Small intestine (tissue), 7 donors: ENCODE results near the gene TNFSF12. TPM values are rescaled to one million over a fixed set of nuclear protein-coding genes. Genes with fewer than 3 reads are reported as not detected.

ENCODE experiments used
- DNase-seq, 2 donors: peaks; one replicate each; pipeline versions ENCODE4 v3.0.0 to v3.0.0-alpha.2; 2013
- FAIRE-seq: peaks from 2 replicates; lab custom pipeline; 2012; peaks lifted over from hg19 to GRCh38; lab: Jason Lieb, UNC
- H3K27ac ChIP-seq, 3 donors: one replicate each; pipeline ENCODE4 v1.5.1; 2013; ENCODE audit warnings: low read length in 2 of 3, mild to moderate bottlenecking in 2 of 3, control low read depth in 1 of 3, inconsistent platforms in 1 of 3, low read depth in 1 of 3, moderate library complexity in 1 of 3
- H3K27me3 ChIP-seq, 3 donors: one replicate each; pipeline ENCODE4 v1.6.1; 2013; ENCODE audit warnings: low read length in 3 of 3, inconsistent platforms in 1 of 3; ENCODE audit not compliant: control insufficient read depth in 3 of 3, insufficient read depth in 3 of 3
- H3K36me3 ChIP-seq, 3 donors: one replicate each; pipeline ENCODE4 v1.6.1; 2013; ENCODE audit warnings: low read length in 3 of 3, inconsistent platforms in 1 of 3, low read depth in 1 of 3, mild to moderate bottlenecking in 1 of 3, moderate library complexity in 1 of 3; ENCODE audit not compliant: control insufficient read depth in 3 of 3, insufficient read depth in 2 of 3
- H3K4me1 ChIP-seq, 3 donors: one replicate each; pipeline ENCODE4 v1.6.1; 2013; ENCODE audit warnings: low read length in 2 of 3, inconsistent platforms in 1 of 3, low read depth in 1 of 3, mild to moderate bottlenecking in 1 of 3, moderate library complexity in 1 of 3; ENCODE audit not compliant: control insufficient read depth in 3 of 3, insufficient read depth in 2 of 3
- H3K4me3 ChIP-seq, 3 donors: one replicate each; pipeline ENCODE4 v1.5.1; 2013; ENCODE audit warnings: low read length in 3 of 3, control low read depth in 1 of 3, inconsistent platforms in 1 of 3, low read depth in 1 of 3, mild to moderate bottlenecking in 1 of 3, moderate library complexity in 1 of 3
- H3K9me3 ChIP-seq, 2 donors: one replicate each; pipeline ENCODE4 v1.6.1; 2013; ENCODE audit warnings: low read depth in 1 of 2, low read length in 1 of 2; ENCODE audit not compliant: control insufficient read depth in 2 of 2, insufficient read depth in 1 of 2
- WGBS, 3 donors: extraction: QIAGEN DNeasy Blood & Tissue Kit; methylation state at CpG; one replicate each; pipeline ENCODE4 v1.1.7; 2013; 5-methylcytosine and 5-hydroxymethylcytosine counted together
- polyA plus RNA-seq, 4 donors: library from polyadenylated mRNA; stranded (reverse) in 3 of 4; unstranded in 1 of 4; fragments of 200-250 nt in 3 of 4; fragments of 120-200 nt in 1 of 4; gene quantifications; one replicate each; pipeline versions ENCODE4 v1.2.1 to v1.2.3, GENCODE V29; 2013
- donor health status: healthy with polysubstance abuse.
- donor health status: control.
- donor health status: control.
- donor health status: Bipolar disorder and iron deficiency.
- donor health status: healthy.

TNFSF12 gene
- polyA plus RNA-seq, 4 donors: 8.1 to 31.1 (median 22.1) TPM

GRCh38 chr17:7563115-7563869 is 14.4 kb downstream of the TNFSF12 start:
- Histone ChIP-seq H3K4me3 (peak overlapping the region in 1 of 3 donors; percentile 85), H3K36me3 (peaks cover 4 to 59% (median 16%) of the 10 kb centered on the region in 3 donors), H3K4me1 (peaks cover 0 to 44% (median 5%) of the 10 kb centered on the region in 3 donors), H3K27ac (no peak overlapping the region), H3K27me3 (no peaks in the 10 kb centered on the region), H3K9me3 (no peaks in the 10 kb centered on the region)
- FAIRE-seq (no peak), DNase-seq (no peak)
- WGBS, 3 donors: 84 to 89% (median 84%) methylated on average over 19 to 30 of the region's 30 CpGs

GRCh38 chr17:7569571-7569970 is 20.7 kb downstream of the TNFSF12 start:
- FAIRE-seq: no peak
- Histone ChIP-seq H3K9me3 (no peaks in the 10 kb centered on the region), H3K4me1 (peaks cover 0 to 9% (median 0%) of the 10 kb centered on the region in 3 donors), H3K27me3 (no peaks in the 10 kb centered on the region), H3K4me3 (no peak overlapping the region), H3K36me3 (peaks cover 7 to 74% (median 13%) of the 10 kb centered on the region in 3 donors), H3K27ac (no peak overlapping the region)
- DNase-seq: no peak
- 85 to 86% (median 85%) methylated on average over 5 of the region's 5 CpGs for WGBS, 3 donors

DNA sequence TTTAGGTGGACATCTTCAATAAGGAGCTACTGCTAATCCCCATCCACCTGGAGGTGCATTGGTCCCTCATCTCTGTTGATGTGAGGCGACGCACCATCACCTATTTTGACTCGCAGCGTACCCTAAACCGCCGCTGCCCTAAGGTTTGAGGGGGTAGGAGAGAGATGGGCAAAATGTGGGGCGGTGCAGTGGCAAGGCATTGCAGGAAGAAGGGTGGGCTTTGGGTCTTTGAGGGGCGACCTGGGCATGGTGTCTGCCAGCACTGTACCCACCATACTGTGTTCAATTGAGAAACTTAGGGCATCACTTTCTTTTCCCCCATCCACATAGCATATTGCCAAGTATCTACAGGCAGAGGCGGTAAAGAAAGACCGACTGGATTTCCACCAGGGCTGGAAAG is 21.5 kb downstream of the TNFSF12 start:
- peaks cover 3 to 74% (median 6%) of the 10 kb centered on the region in 3 donors for H3K36me3 ChIP-seq
- H3K27me3 ChIP-seq: no peaks in the 10 kb centered on the region
- peaks cover 0 to 16% (median 2%) of the 10 kb centered on the region in 3 donors for H3K4me1 ChIP-seq
- DNase-seq: no peak
- H3K27ac ChIP-seq: no peak overlapping the region
- FAIRE-seq: no peak
- H3K4me3 ChIP-seq: no peak overlapping the region
- 96 to 97% (median 97%) methylated on average over 10 of the region's 10 CpGs for WGBS, 3 donors
- no peaks in the 10 kb centered on the region for H3K9me3 ChIP-seq

GRCh38 chr17:7572338-7572587 is 23.4 kb downstream of the TNFSF12 start:
- FAIRE-seq (peak; percentile 26), DNase-seq (no peak)
- no peaks in the 10 kb centered on the region for H3K27me3 ChIP-seq
- peak overlapping the region; percentile 69 to 99 (median 91) for H3K27ac ChIP-seq
- peak overlapping the region; percentile 31 to 46 (median 43) for H3K4me3 ChIP-seq
- peaks cover 8 to 77% (median 13%) of the 10 kb centered on the region in 3 donors for H3K36me3 ChIP-seq
- no peaks in the 10 kb centered on the region for H3K9me3 ChIP-seq
- whole genome bisulfite sequencing, 3 donors: 0 to 1% (median 1%) methylated on average over 11 of the region's 11 CpGs
- peaks cover 0 to 28% (median 7%) of the 10 kb centered on the region in 3 donors for H3K4me1 ChIP-seq

GRCh38 chr17:7572588-7573323 is 23.9 kb downstream of the TNFSF12 start:
- Histone ChIP-seq H3K27ac (peak overlapping the region; percentile 80 to 99 (median 99)), H3K9me3 (no peaks in the 10 kb centered on the region), H3K36me3 (peaks cover 12 to 79% (median 18%) of the 10 kb centered on the region in 3 donors), H3K4me1 (peaks cover 0 to 30% (median 7%) of the 10 kb centered on the region in 3 donors), H3K27me3 (no peaks in the 10 kb centered on the region), H3K4me3 (peak overlapping the region; percentile 93 to 100 (median 99))
- DNase-seq (peak; percentile 100), FAIRE-seq (no peak)
- WGBS, 3 donors: 0 to 1% (median 0%) methylated on average over 71 to 73 of the region's 73 CpGs

DNA sequence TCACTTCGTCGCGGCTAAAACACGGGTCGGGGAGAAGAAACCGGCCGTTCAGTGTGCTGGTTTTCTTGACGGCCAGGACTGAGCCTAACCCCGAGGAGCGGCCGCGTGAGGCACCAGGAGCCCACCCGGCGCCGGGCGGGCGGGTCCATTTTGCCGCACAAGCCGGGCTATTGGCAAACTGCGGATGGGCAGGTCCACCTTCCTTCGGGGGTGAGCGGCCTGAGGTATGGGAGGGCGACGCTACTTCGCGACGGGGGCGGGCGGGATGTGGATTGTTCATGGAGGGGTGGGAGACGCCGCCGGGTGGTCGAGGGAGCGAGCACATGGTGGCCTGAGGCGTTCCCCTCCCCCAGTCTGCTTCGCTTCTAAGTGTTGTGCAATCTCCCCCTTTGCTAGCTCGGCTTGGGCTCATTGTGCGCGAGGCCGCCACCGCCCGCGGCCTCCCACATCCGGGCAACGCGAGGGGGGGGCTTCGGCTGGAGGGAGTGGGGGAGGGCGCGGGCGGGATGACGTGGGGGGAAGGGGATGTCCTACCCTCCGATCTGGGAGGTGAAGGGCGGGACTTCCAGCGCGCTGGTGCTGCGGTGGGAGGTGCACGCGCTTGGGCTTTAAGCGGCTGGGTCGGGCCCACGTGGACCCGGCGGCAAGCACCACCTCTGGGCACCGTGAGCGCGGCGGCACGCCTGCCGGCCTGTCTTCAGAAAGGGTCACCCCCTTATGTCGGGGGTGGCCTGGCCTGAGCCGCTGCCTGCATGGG is 24.6 kb downstream of the TNFSF12 start:
- 0 to 1% (median 0%) methylated on average over 37 to 71 of the region's 71 CpGs for WGBS, 3 donors
- FAIRE-seq (no peak), DNase-seq (peak; percentile 83 to 93)
- Histone ChIP-seq H3K27ac (peak overlapping the region; percentile 80 to 99 (median 99)), H3K27me3 (no peaks in the 10 kb centered on the region), H3K36me3 (peaks cover 14 to 82% (median 22%) of the 10 kb centered on the region in 3 donors), H3K9me3 (no peaks in the 10 kb centered on the region), H3K4me1 (peaks cover 0 to 36% (median 7%) of the 10 kb centered on the region in 3 donors), H3K4me3 (peak overlapping the region; percentile 93 to 100 (median 99))

- FAIRE-seq (no peak), DNase-seq (no peak)
- H3K9me3 ChIP-seq: no peaks in the 10 kb centered on the region
- WGBS, 3 donors: 13 to 17% (median 15%) methylated on average over 14 to 15 of the region's 15 CpGs
- peak overlapping the region in 2 of 3 donors; percentile 62 to 99 for H3K27ac ChIP-seq
- peak overlapping the region; percentile 93 to 100 (median 99) for H3K4me3 ChIP-seq
- peaks cover 14 to 84% (median 22%) of the 10 kb centered on the region in 3 donors for H3K36me3 ChIP-seq
- peaks cover 3 to 44% (median 9%) of the 10 kb centered on the region in 3 donors for H3K4me1 ChIP-seq
- no peaks in the 10 kb centered on the region for H3K27me3 ChIP-seq
Observed at GRCh38 chr17:7574176-7574953, 25.5 kb downstream of the TNFSF12 start.
